Activated T-cell treated with anti-CD3 and anti-CD28 coated beads, Interleukin-2, amount 50 U/mL, for 48 hours (primary cell): ENCODE results near the gene MATK.

Experiments used
- DNase-seq, 2 experiments: peaks; one replicate each; pipeline ENCODE4 v3.0.0-alpha.2; 2020

MATK gene

GRCh38 chr19:3785451-3785937 is 687 bp downstream of the MATK start:
- peak in 1 of 2 experiments; percentile 49 for DNase-seq

GRCh38 chr19:3784607-3785450 is 1.4 kb downstream of the MATK start:
- no peak for DNase-seq

GRCh38 chr19:3783660-3784584 is 2.3 kb downstream of the MATK start:
- DNase-seq: peak; percentile 61 to 68

GRCh38 chr19:3782903-3783302 is 3.3 kb downstream of the MATK start:
- no peak for DNase-seq

- no peak for DNase-seq
Observed at GRCh38 chr19:3782330-3782729, 3.9 kb downstream of the MATK start.

GRCh38 chr19:3781603-3782002 is 4.6 kb downstream of the MATK start:
- DNase-seq: no peak

- DNase-seq: no peak
Observed at GRCh38 chr19:3780786-3781304, 5.3 kb downstream of the MATK start.

- no peak for DNase-seq
Observed at GRCh38 chr19:3778899-3779723, 7.1 kb downstream of the MATK start.

- DNase-seq: no peak
Observed at GRCh38 chr19:3778104-3778867, 7.9 kb downstream of the MATK start.

- DNase-seq: no peak
Observed at GRCh38 chr19:3776479-3777040, 9.6 kb downstream of the MATK start.

GRCh38 chr19:3775831-3776230 is 10.3 kb downstream of the MATK start:
- no peak for DNase-seq

GRCh38 chr19:3775374-3775711 is 10.8 kb downstream of the MATK start:
- no peak for DNase-seq

- no peak for DNase-seq
Observed at GRCh38 chr19:3774621-3775373, 11.4 kb downstream of the MATK start.

GRCh38 chr19:3773814-3774515 is 12.2 kb downstream of the MATK start:
- DNase-seq: no peak

- no peak for DNase-seq
Observed at GRCh38 chr19:3771906-3772455, 14.2 kb downstream of the MATK start, which contains the start of gene RAX2. RAX2 (minus strand) TSS chr19:3772228; CDS start chr19:3771742, 486 bp downstream.

- no peak for DNase-seq
Observed at GRCh38 chr19:3771000-3771905, 14.9 kb downstream of the MATK start.

- no peak for DNase-seq
Observed at GRCh38 chr19:3770136-3770999, 15.8 kb downstream of the MATK start.
